ENCODE results near the gene NHSL1. TPM values are rescaled to one million over a fixed set of nuclear protein-coding genes. Genes with fewer than 3 reads are reported as not detected.

Gene NHSL1
- total and polyA plus RNA-seq, 9 of the 15 experiments (the other 6 are each of a cell fraction or from before 2014, with no cell fraction given): 0.09 to 0.20 TPM; not detected in 7

DNA sequence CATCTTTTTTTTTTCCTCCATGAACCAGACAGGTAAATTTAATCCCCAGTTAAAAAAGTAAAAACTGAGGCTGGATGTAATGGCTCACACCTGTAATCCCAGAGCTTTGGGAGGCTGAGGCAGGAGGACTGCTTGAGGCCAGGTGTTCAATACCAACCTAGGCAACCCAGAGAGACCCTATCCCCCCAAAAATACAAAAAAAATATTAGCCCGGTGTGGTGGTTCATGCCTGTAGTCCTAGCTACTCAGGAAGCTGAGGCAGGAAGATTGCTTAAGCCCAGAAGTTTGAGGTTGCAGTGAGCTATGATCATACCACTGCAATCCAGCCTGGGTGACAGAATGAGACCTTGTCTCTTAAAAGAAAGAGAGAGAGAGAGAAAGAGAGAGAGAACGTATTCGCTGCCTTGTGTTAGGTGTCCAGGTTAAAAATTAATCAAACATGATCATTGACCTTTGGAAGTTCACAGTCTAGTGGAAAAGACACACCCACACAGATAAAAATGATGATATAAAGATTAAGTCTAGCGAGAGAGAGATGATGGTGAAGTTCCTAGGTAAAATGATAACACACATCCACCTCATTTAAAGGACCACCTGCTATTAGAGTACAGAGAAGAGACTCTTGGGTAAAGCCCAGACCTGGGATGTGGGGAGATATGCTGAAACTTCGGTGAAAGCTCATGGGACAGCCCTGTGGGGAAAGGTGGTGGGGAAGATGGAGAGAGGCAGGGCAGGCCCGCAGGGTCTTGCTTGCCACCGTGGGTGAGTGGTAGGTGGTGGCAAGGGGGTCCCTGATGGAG lies 4.8 kb upstream of the NHSL1 start:
- TF ChIP-seq CBFA2T3 (IDR thresholded peaks at IDR 0.05) (no peak), ZNF347 (CRISPR knock-in tag; IDR thresholded peaks at IDR 0.05; ENCODE audit: low read depth) (no peak), RAD21 (CRISPR knock-in tag; conservative IDR thresholded peaks at IDR 0.05 in 1 of 2, IDR thresholded peaks at IDR 0.05 in 1 of 2) (no peak), CREM (IDR thresholded peaks at IDR 0.05; ENCODE audit: low read depth) (no peak), IRF2 (CRISPR knock-in tag; IDR thresholded peaks at IDR 0.05) (no peak), HOXB6 (CRISPR knock-in tag; IDR thresholded peaks at IDR 0.05; ENCODE audit: borderline replicate concordance) (no peak), ZC3H8 (IDR thresholded peaks at IDR 0.05) (no peak), POLR3G (IDR thresholded peaks at IDR 0.05; ENCODE audit: extremely low read depth, insufficient read length, insufficient replicate concordance) (no peak), ZNF79 (CRISPR knock-in tag; IDR thresholded peaks at IDR 0.05; ENCODE audit: low read depth) (no peak), U2AF2 (optimal IDR thresholded peaks at IDR 0.05; ENCODE audit: low read depth, low read length) (no peak), ZNF197 (CRISPR knock-in tag; IDR thresholded peaks at IDR 0.05; ENCODE audit: low read depth) (no peak), EHMT2 (IDR thresholded peaks at IDR 0.05) (no peak)
- TF ChIP-seq, protein P1, sequence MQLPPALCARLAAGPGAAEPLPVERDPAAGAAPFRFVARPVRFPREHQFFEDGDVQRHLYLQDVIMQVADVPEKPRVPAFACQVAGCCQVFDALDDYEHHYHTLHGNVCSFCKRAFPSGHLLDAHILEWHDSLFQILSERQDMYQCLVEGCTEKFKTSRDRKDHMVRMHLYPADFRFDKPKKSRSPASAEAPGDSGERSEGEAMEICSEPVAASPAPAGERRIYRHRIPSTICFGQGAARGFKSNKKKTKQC (CRISPR knock-in tag; IDR thresholded peaks at IDR 0.05): no peak
- TF ChIP-seq, protein P2, sequence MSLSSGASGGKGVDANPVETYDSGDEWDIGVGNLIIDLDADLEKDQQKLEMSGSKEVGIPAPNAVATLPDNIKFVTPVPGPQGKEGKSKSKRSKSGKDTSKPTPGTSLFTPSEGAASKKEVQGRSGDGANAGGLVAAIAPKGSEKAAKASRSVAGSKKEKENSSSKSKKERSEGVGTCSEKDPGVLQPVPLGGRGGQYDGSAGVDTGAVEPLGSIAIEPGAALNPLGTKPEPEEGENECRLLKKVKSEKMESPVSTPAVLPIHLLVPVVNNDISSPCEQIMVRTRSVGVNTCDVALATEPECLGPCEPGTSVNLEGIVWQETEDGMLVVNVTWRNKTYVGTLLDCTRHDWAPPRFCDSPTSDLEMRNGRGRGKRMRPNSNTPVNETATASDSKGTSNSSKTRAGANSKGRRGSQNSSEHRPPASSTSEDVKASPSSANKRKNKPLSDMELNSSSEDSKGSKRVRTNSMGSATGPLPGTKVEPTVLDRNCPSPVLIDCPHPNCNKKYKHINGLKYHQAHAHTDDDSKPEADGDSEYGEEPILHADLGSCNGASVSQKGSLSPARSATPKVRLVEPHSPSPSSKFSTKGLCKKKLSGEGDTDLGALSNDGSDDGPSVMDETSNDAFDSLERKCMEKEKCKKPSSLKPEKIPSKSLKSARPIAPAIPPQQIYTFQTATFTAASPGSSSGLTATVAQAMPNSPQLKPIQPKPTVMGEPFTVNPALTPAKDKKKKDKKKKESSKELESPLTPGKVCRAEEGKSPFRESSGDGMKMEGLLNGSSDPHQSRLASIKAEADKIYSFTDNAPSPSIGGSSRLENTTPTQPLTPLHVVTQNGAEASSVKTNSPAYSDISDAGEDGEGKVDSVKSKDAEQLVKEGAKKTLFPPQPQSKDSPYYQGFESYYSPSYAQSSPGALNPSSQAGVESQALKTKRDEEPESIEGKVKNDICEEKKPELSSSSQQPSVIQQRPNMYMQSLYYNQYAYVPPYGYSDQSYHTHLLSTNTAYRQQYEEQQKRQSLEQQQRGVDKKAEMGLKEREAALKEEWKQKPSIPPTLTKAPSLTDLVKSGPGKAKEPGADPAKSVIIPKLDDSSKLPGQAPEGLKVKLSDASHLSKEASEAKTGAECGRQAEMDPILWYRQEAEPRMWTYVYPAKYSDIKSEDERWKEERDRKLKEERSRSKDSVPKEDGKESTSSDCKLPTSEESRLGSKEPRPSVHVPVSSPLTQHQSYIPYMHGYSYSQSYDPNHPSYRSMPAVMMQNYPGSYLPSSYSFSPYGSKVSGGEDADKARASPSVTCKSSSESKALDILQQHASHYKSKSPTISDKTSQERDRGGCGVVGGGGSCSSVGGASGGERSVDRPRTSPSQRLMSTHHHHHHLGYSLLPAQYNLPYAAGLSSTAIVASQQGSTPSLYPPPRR (CRISPR knock-in tag; IDR thresholded peaks at IDR 0.05; ENCODE audit: borderline replicate concordance): no peak
- WGBS (ENCODE audit: insufficient coverage, low coverage, missing lambda C conversion rate): 0% methylated on average over 6 of the region's 7 CpGs
- H3K4me2 ChIP-seq (ENCODE audit: insufficient read depth, low read length): no peak overlapping the region
- DNase-seq (ENCODE audit: extremely low read depth in 1 of 4, low spot score in 3 of 4) (no peak), FAIRE-seq (no peak), ATAC-seq (no peak)
- H3K4me3 ChIP-seq: no peak overlapping the region
- ChIA-PET POLR2A (interaction anchor here (0.8 kb wide), 1 partner anchor 9 kb away, joined by 4 read pairs; no protein-coding TSS in a partner anchor), CTCF (ENCODE audit: low intra/inter-chr PET ratio) (no interaction called here)
- H3K9me3 ChIP-seq (replicated peaks; ENCODE audit: control insufficient read depth, insufficient read depth, low read depth, low read length): no peaks in the 10 kb centered on the region
- H3K9me1 ChIP-seq (ENCODE audit: control insufficient read depth, insufficient read depth, low read length): no peaks in the 10 kb centered on the region
- no peak overlapping the region for H3K27ac ChIP-seq (ENCODE audit: extremely low read depth, low read depth, low read length)
- H4K20me1 ChIP-seq (replicated peaks; ENCODE audit: control insufficient read depth, insufficient read depth, low read length): no peaks in the 10 kb centered on the region
- H3K36me3 ChIP-seq (ENCODE audit: control insufficient read depth, insufficient read depth, low read length): no peaks in the 10 kb centered on the region
- H3K9ac ChIP-seq (ENCODE audit: insufficient read depth in 1 of 2, low read depth in 2 of 2, low read length in 2 of 2): no peak overlapping the region
- no peak overlapping the region for H2AFZ ChIP-seq (ENCODE audit: low read depth, low read length)
- in situ Hi-C loops (cut with MboI) (no loop called here), intact Hi-C loops (cut with micrococcal nuclease) (no loop called here)
- no peaks in the 10 kb centered on the region for H3K79me2 ChIP-seq (ENCODE audit: control insufficient read depth, insufficient read depth, low read length)
- H3K4me1 ChIP-seq (replicated peaks in 1 of 2; ENCODE audit: control insufficient read depth in 2 of 2, insufficient read depth in 2 of 2, low read length in 2 of 2): no peaks in the 10 kb centered on the region
- H3K27me3 ChIP-seq (ENCODE audit: control insufficient read depth in 2 of 2, insufficient read depth in 2 of 2, low read length in 2 of 2): no peaks in the 10 kb centered on the region; a peak in 2 of 5 replicates
- BruUV-seq (replicated peaks): no TSS peak

Measured in K562 (cell line).